Lower lobe of right lung (tissue), 2 donors: ENCODE results near the gene PIWIL4. TPM values are rescaled to one million over a fixed set of nuclear protein-coding genes. Genes with fewer than 3 reads are reported as not detected.

ENCODE experiments used
- ATAC-seq, 2 donors: fragments of 200-7000 bp; cut with Tn5 transposase; one replicate each; pipeline ENCODE4 v1.9.1; 2020 to 2022; ENCODE audit warnings: mild to moderate bottlenecking in 2 of 2, moderate library complexity in 2 of 2
- DNase-seq: peaks from one replicate; pipeline ENCODE4 v3.0.0-alpha.2; 2020
- H3K27ac ChIP-seq: fragments of 200-600 bp; one replicate; pipeline ENCODE4 v1.8.0; 2022
- H3K27me3 ChIP-seq: fragments of 200-600 bp; one replicate; pipeline ENCODE4 v1.8.0; 2022; ENCODE audit warnings: low read depth
- H3K36me3 ChIP-seq: fragments of 200-600 bp; one replicate; pipeline ENCODE4 v1.8.0; 2022; ENCODE audit warnings: mild to moderate bottlenecking
- H3K4me1 ChIP-seq: fragments of 200-600 bp; one replicate; pipeline ENCODE4 v1.8.0; 2022
- H3K4me3 ChIP-seq: fragments of 200-600 bp; one replicate; pipeline ENCODE4 v1.8.0; 2022; ENCODE audit warnings: mild to moderate bottlenecking
- H3K9me3 ChIP-seq: fragments of 200-600 bp; one replicate; pipeline ENCODE4 v1.8.0; 2022
- CTCF ChIP-seq: fragments of 200-600 bp; IDR thresholded peaks from one replicate; pipeline ENCODE4 v1.8.0; 2022; ENCODE audit warnings: antibody characterized with exemption, mild to moderate bottlenecking
- intact Hi-C: fragments of 100-400 bp; cut with DNase I; formaldehyde crosslinking; loops from one replicate; pipeline ENCODE4 v1.11.0; 2022
- total RNA-seq: library from RNA; stranded (reverse); fragmentation: NEBNext Ultra II Directional; extraction: Animal tissue kit (Norgen Biotek cat#: 25700); gene quantifications from one replicate; pipeline ENCODE4 v1.2.1, GENCODE V29; 2021
- donor health status: DM: no; HTN: yes; CAD: no; lungs with severe emphysema.

The PIWIL4 gene
- total RNA-seq, 1 donor from 2014 or later: 1.9 TPM

GRCh38 chr11:94525546-94526324, 41.4 kb upstream of the PIWIL4 start:
- no peak overlapping the region for H3K4me3 ChIP-seq
- H3K4me1 ChIP-seq: peaks cover 4% of the 10 kb centered on the region
- no peak for TF ChIP-seq CTCF
- intact Hi-C loops: no loop called here
- no peaks in the 10 kb centered on the region for H3K9me3 ChIP-seq
- H3K36me3 ChIP-seq: no peaks in the 10 kb centered on the region
- no peaks in the 10 kb centered on the region for H3K27me3 ChIP-seq
- no peak overlapping the region for H3K27ac ChIP-seq
- peak in 1 of 2 donors; percentile 41 for ATAC-seq
- DNase-seq: peak; percentile 85

- H3K4me1 ChIP-seq: peaks cover 4% of the 10 kb centered on the region
- no peak for DNase-seq
- H3K4me3 ChIP-seq: no peak overlapping the region
- no peak for ATAC-seq
- no peaks in the 10 kb centered on the region for H3K36me3 ChIP-seq
- intact Hi-C loops: no loop called here
- TF ChIP-seq CTCF: no peak
- no peak overlapping the region for H3K27ac ChIP-seq
- H3K27me3 ChIP-seq: no peaks in the 10 kb centered on the region
- H3K9me3 ChIP-seq: no peaks in the 10 kb centered on the region
These were observed 40.3 kb upstream of the PIWIL4 start for GRCh38 chr11:94526645-94527438.

GRCh38 chr11:94528551-94528950, 38.6 kb upstream of the PIWIL4 start:
- no peak overlapping the region for H3K27ac ChIP-seq
- H3K4me3 ChIP-seq: no peak overlapping the region
- no peaks in the 10 kb centered on the region for H3K9me3 ChIP-seq
- no peak for DNase-seq
- no peak for ATAC-seq
- TF ChIP-seq CTCF: no peak
- intact Hi-C loops: no loop called here
- H3K4me1 ChIP-seq: peaks cover 4% of the 10 kb centered on the region
- no peaks in the 10 kb centered on the region for H3K36me3 ChIP-seq
- no peaks in the 10 kb centered on the region for H3K27me3 ChIP-seq

- no peak for DNase-seq
- Histone ChIP-seq H3K27me3 (no peaks in the 10 kb centered on the region), H3K4me3 (no peak overlapping the region), H3K36me3 (no peaks in the 10 kb centered on the region), H3K9me3 (no peaks in the 10 kb centered on the region), H3K4me1 (no peaks in the 10 kb centered on the region), H3K27ac (no peak overlapping the region)
- intact Hi-C loops: no loop called here
- TF ChIP-seq CTCF: no peak
- ATAC-seq: no peak
These were observed 35.0 kb upstream of the PIWIL4 start for GRCh38 chr11:94532211-94532610.

- Histone ChIP-seq H3K4me3 (no peak overlapping the region), H3K9me3 (no peaks in the 10 kb centered on the region), H3K36me3 (no peaks in the 10 kb centered on the region), H3K27me3 (no peaks in the 10 kb centered on the region), H3K4me1 (no peaks in the 10 kb centered on the region), H3K27ac (no peak overlapping the region)
- no peak for DNase-seq
- TF ChIP-seq CTCF: no peak
- no peak for ATAC-seq
- intact Hi-C loops: no loop called here
These were observed 34.0 kb upstream of the PIWIL4 start for GRCh38 chr11:94533206-94533605.
